Measurements from ENCODE around the gene HEBP1. TPM values are rescaled to one million over a fixed set of nuclear protein-coding genes. Genes with fewer than 3 reads are reported as not detected.
A peak's percentile ranks its signal among the peaks of the same experiment; 100 is the strongest.

HEBP1 gene
- total RNA-seq, 1 experiment from 2014 or later: 22.2 TPM

DNA sequence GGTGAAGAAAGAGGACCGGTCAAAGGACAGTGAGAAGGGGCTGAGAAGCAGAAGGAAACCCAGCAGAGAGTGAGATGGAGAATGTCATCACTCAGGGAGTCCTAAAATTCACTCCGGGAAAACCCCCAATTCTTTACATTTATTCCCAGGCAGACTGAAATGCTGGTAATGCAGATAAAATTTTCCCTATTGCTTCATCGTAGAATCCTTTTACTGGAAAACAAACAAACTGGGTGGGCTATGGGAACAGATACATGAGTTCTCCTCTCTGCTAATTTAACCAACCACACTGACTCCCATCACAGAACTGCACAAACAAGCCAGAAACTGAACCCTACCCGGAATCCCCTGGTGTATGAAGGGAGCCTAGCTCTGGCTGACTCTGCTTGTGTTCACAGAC lies 20.9 kb downstream of the HEBP1 start:
- Mint-ChIP-seq H3K9me3 (peaks cover 3 to 4% of the 10 kb centered on the region in 2 experiments; a peak in 3 of 5 replicates), H3K27ac (no peak overlapping the region), H3K27me3 (ENCODE audit: low read depth) (no peaks in the 10 kb centered on the region), H3K4me3 (no peak overlapping the region), H3K36me3 (ENCODE audit: insufficient read depth in 1 of 3, low read depth in 3 of 3) (peaks cover 17 to 19% (median 18%) of the 10 kb centered on the region in 3 experiments), H3K4me1 (peaks cover 0 to 7% of the 10 kb centered on the region in 2 experiments; a peak in 2 of 4 replicates)
- Histone ChIP-seq H2BK15ac (ENCODE audit: low read depth, low read length) (no peak overlapping the region), H3K9ac (ENCODE audit: extremely low read depth, insufficient read length, low read length) (no peak overlapping the region), H3K4me2 (ENCODE audit: insufficient read depth, insufficient read length, low read length) (no peak overlapping the region), H3K23me2 (ENCODE audit: insufficient read length, low read depth, low read length, poor library complexity, severe bottlenecking) (no peaks in the 10 kb centered on the region), H3K14ac (ENCODE audit: insufficient read depth, low read length) (peak overlapping the region; percentile 64), H2AFZ (ENCODE audit: low read length) (no peak overlapping the region), H4K91ac (ENCODE audit: insufficient read length, low read depth, low read length) (no peak overlapping the region), H3K27me3 (ENCODE audit: insufficient read depth, low read length) (no peaks in the 10 kb centered on the region), H3K56ac (ENCODE audit: insufficient read length, low read depth, low read length) (no peak overlapping the region), H3K79me1 (ENCODE audit: insufficient read depth, low read depth, low read length, poor library complexity, severe bottlenecking) (no peaks in the 10 kb centered on the region), H4K5ac (ENCODE audit: insufficient read length, low read depth, low read length) (no peak overlapping the region), H3K4me1 (ENCODE audit: insufficient read depth, low read length) (no peaks in the 10 kb centered on the region), H4K20me1 (ENCODE audit: control insufficient read depth, insufficient read depth, insufficient read length) (no peaks in the 10 kb centered on the region), H2BK120ac (ENCODE audit: low read depth, low read length, poor library complexity, severe bottlenecking) (no peak overlapping the region), H3K9me3 (ENCODE audit: control insufficient read depth, low read depth, low read length) (no peaks in the 10 kb centered on the region), H3K79me2 (ENCODE audit: insufficient read depth, low read length) (no peaks in the 10 kb centered on the region), H2BK12ac (ENCODE audit: insufficient read length, low read depth, low read length) (no peak overlapping the region), H2BK5ac (ENCODE audit: insufficient read length, low read length) (no peak overlapping the region), H3K23ac (ENCODE audit: insufficient read length, low read depth, low read length) (no peak overlapping the region), H4K8ac (replicated peaks; ENCODE audit: insufficient read length, low read depth, low read length) (no peak overlapping the region), H2AK5ac (ENCODE audit: insufficient read length, low read length) (no peak overlapping the region), H3K4ac (ENCODE audit: low read depth, low read length) (no peak overlapping the region), H3K18ac (ENCODE audit: insufficient read length, low read depth, low read length) (peak overlapping the region; percentile 42), H3K27ac (ENCODE audit: insufficient read length, low read depth, low read length) (no peak overlapping the region), H2BK20ac (ENCODE audit: low read depth, low read length, poor library complexity, severe bottlenecking) (peak overlapping the region; percentile 86), H3T11ph (ENCODE audit: low read length) (no peak overlapping the region)
- TF ChIP-seq, protein P1, sequence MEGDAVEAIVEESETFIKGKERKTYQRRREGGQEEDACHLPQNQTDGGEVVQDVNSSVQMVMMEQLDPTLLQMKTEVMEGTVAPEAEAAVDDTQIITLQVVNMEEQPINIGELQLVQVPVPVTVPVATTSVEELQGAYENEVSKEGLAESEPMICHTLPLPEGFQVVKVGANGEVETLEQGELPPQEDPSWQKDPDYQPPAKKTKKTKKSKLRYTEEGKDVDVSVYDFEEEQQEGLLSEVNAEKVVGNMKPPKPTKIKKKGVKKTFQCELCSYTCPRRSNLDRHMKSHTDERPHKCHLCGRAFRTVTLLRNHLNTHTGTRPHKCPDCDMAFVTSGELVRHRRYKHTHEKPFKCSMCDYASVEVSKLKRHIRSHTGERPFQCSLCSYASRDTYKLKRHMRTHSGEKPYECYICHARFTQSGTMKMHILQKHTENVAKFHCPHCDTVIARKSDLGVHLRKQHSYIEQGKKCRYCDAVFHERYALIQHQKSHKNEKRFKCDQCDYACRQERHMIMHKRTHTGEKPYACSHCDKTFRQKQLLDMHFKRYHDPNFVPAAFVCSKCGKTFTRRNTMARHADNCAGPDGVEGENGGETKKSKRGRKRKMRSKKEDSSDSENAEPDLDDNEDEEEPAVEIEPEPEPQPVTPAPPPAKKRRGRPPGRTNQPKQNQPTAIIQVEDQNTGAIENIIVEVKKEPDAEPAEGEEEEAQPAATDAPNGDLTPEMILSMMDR (conservative IDR thresholded peaks at IDR 0.05): no peak
- WGBS (ENCODE audit: extremely low coverage, insufficient read length, low lambda C conversion rate): no CpG with 5 or more reads among the region's 4 CpGs
- no peak for DNase-seq

All from H9 (cell line).